GM18502 (cell line): ENCODE measurements around the gene NOTO.
"Not testable (repeated sequence)": the region's sequence is repeated elsewhere in the genome, so short reads cannot be mapped to it uniquely, and the experiment has no call there.

Source experiments
- ATAC-seq: cut with Tn5 transposase; IDR thresholded peaks from one replicate; pipeline ENCODE4 v1.9.1; 2021; ENCODE audit warnings: mild to moderate bottlenecking; ENCODE audit not compliant: unreplicated experiment, poor library complexity

The NOTO gene

GRCh38 chr2:73202156-73203054 lies at the start of gene NOTO:
TSS of gene NOTO (plus strand) at chr2:73202574. CDS start at chr2:73202667, 93 bp downstream.
- ATAC-seq, result no peak

- no peak for ATAC-seq
Observed at GRCh38 chr2:73156539-73157124, 45.7 kb upstream of the NOTO start.

GRCh38 chr2:73162856-73163391 lies 39.5 kb upstream of the NOTO start:
- ATAC-seq, result no peak

- peak; percentile 87 for ATAC-seq
Observed at GRCh38 chr2:73163483-73164367, 38.6 kb upstream of the NOTO start.

- not testable (repeated sequence) for ATAC-seq
Observed at GRCh38 chr2:73165978-73166377, 36.4 kb upstream of the NOTO start.

- not testable (repeated sequence) for ATAC-seq
Observed at GRCh38 chr2:73166813-73167212, 35.6 kb upstream of the NOTO start.

GRCh38 chr2:73168348-73168747 lies 34.0 kb upstream of the NOTO start:
- ATAC-seq, result not testable (repeated sequence)

- ATAC-seq, result not testable (repeated sequence)
Observed at GRCh38 chr2:73170341-73170740, 32.0 kb upstream of the NOTO start.

GRCh38 chr2:73172963-73173362 lies 29.4 kb upstream of the NOTO start:
- ATAC-seq, result peak; percentile 42

- ATAC-seq, result no peak
Observed at GRCh38 chr2:73173781-73174180, 28.6 kb upstream of the NOTO start.

GRCh38 chr2:73174244-73174643 lies 28.1 kb upstream of the NOTO start:
- no peak for ATAC-seq

- no peak for ATAC-seq
Observed at GRCh38 chr2:73174941-73175662, 27.3 kb upstream of the NOTO start.

- ATAC-seq, result peak; percentile 34
Observed at GRCh38 chr2:73175663-73176204, 26.6 kb upstream of the NOTO start.

GRCh38 chr2:73176205-73176880 lies 26.0 kb upstream of the NOTO start:
- ATAC-seq, result no peak

GRCh38 chr2:73176881-73177644 lies 25.3 kb upstream of the NOTO start:
- ATAC-seq, result peak; percentile 86

- no peak for ATAC-seq
Observed at GRCh38 chr2:73177645-73178255, 24.6 kb upstream of the NOTO start.

- ATAC-seq, result no peak
Observed at GRCh38 chr2:73185965-73186364, 16.4 kb upstream of the NOTO start.

- ATAC-seq, result no peak
Observed at GRCh38 chr2:73187549-73187948, 14.8 kb upstream of the NOTO start.
